ENCODE results near the gene UGCG. TPM values are rescaled to one million over a fixed set of nuclear protein-coding genes. Genes with fewer than 3 reads are reported as not detected.

The UGCG gene
- total and polyA plus RNA-seq, 8 donors, result 13.7 to 182 (median 19.7) TPM

- no peak overlapping the region for H3K4me3 ChIP-seq
- DNase-seq, result no peak
- H3K27me3 ChIP-seq, result no peaks in the 10 kb centered on the region
- peaks cover 0 to 5% (median 0%) of the 10 kb centered on the region in 4 donors for H3K9me3 ChIP-seq
- TF ChIP-seq POLR2AphosphoS5 (IDR thresholded peaks at IDR 0.05) (no peak), CTCF (IDR thresholded peaks at IDR 0.05) (no peak), EP300 (IDR thresholded peaks at IDR 0.05) (no peak), POLR2A (IDR thresholded peaks at IDR 0.05) (no peak)
- H3K4me1 ChIP-seq, result peaks cover 0 to 16% (median 2%) of the 10 kb centered on the region in 4 donors
- intact Hi-C loops (cut with DNase I; ENCODE audit: low total_unique reads), result no loop called here
- no peaks in the 10 kb centered on the region for H3K36me3 ChIP-seq
- H3K27ac ChIP-seq, result no peak overlapping the region
Observed at GRCh38 chr9:111853450-111853827, 43.2 kb upstream of the UGCG start.

GRCh38 chr9:111854799-111855198, 41.8 kb upstream of the UGCG start:
- no peak for TF ChIP-seq POLR2A (IDR thresholded peaks at IDR 0.05)
- TF ChIP-seq CTCF (IDR thresholded peaks at IDR 0.05), result no peak
- TF ChIP-seq POLR2AphosphoS5 (IDR thresholded peaks at IDR 0.05), result no peak
- TF ChIP-seq EP300 (IDR thresholded peaks at IDR 0.05), result no peak
- Histone ChIP-seq H3K4me3 (no peak overlapping the region), H3K4me1 (peaks cover 0 to 7% (median 2%) of the 10 kb centered on the region in 4 donors), H3K9me3 (peaks cover 0 to 5% (median 0%) of the 10 kb centered on the region in 4 donors), H3K27me3 (no peaks in the 10 kb centered on the region), H3K27ac (no peak overlapping the region), H3K36me3 (no peaks in the 10 kb centered on the region)
- 79 to 88% (median 86%) methylated on average over 4 of the region's 4 CpGs for WGBS, 5 donors
- intact Hi-C loops (cut with DNase I; ENCODE audit: low total_unique reads), result no loop called here
- DNase-seq, result peak in 1 of 2 donors; percentile 20

GRCh38 chr9:111857555-111858211, 38.9 kb upstream of the UGCG start:
- Histone ChIP-seq H3K4me3 (no peak overlapping the region), H3K27ac (no peak overlapping the region), H3K36me3 (no peaks in the 10 kb centered on the region), H3K27me3 (no peaks in the 10 kb centered on the region), H3K9me3 (peaks cover 0 to 5% (median 0%) of the 10 kb centered on the region in 4 donors), H3K4me1 (no peaks in the 10 kb centered on the region)
- peak in 1 of 2 donors; percentile 70 for DNase-seq
- 67 to 85% (median 76%) methylated on average over 3 of the region's 3 CpGs for WGBS, 5 donors
- TF ChIP-seq POLR2AphosphoS5 (IDR thresholded peaks at IDR 0.05), result no peak
- TF ChIP-seq POLR2A (IDR thresholded peaks at IDR 0.05), result no peak
- no peak for TF ChIP-seq CTCF (IDR thresholded peaks at IDR 0.05)
- TF ChIP-seq EP300 (IDR thresholded peaks at IDR 0.05), result no peak
- intact Hi-C loops (cut with DNase I; ENCODE audit: low total_unique reads), result no loop called here

- Histone ChIP-seq H3K9me3 (no peaks in the 10 kb centered on the region), H3K36me3 (no peaks in the 10 kb centered on the region), H3K27me3 (no peaks in the 10 kb centered on the region), H3K4me1 (no peaks in the 10 kb centered on the region), H3K27ac (no peak overlapping the region), H3K4me3 (no peak overlapping the region)
- intact Hi-C loops (cut with DNase I; ENCODE audit: low total_unique reads), result no loop called here
- WGBS, 5 donors, result 83 to 91% (median 90%) methylated on average over 4 of the region's 4 CpGs
- TF ChIP-seq CTCF (IDR thresholded peaks at IDR 0.05), result no peak
- no peak for DNase-seq
Observed at GRCh38 chr9:111860443-111860842, 36.2 kb upstream of the UGCG start.
